ENCODE results near the gene NRP2. TPM values are rescaled to one million over a fixed set of nuclear protein-coding genes. Genes with fewer than 3 reads are reported as not detected.

The NRP2 gene
- total and polyA plus RNA-seq, 2 of the 13 experiments (the other 11 are each of a cell fraction or from before 2014, with no cell fraction given): 0.65 to 1.4 TPM

- in situ Hi-C loops (cut with HindIII; ENCODE audit: extremely low pct_ligation_motif_present, low pct_unique_long_range_greater_than_20kb) (no loop called here), intact Hi-C loops (cut with micrococcal nuclease; ENCODE audit: unreplicated experiment) (no loop called here)
- Histone ChIP-seq H3K79me2 (ENCODE audit: insufficient read depth, low read length) (no peaks in the 10 kb centered on the region), H3K27ac (ENCODE audit: extremely low read length, insufficient read depth, low read length) (no peak overlapping the region), H3K4me2 (ENCODE audit: low read depth, low read length) (no peak overlapping the region), H3K27me3 (ENCODE audit: control insufficient read depth in 1 of 2, insufficient read depth in 2 of 2, low read length in 2 of 2) (peaks cover 0 to 5% of the 10 kb centered on the region in 2 experiments; a peak in 1 of 5 replicates), H4K20me1 (ENCODE audit: insufficient read depth, low read length) (no peaks in the 10 kb centered on the region), H3K4me1 (ENCODE audit: insufficient read depth, low read length) (no peaks in the 10 kb centered on the region), H3K9me3 (ENCODE audit: low read length) (no peaks in the 10 kb centered on the region), H3K36me3 (replicated peaks in 1 of 2; ENCODE audit: control insufficient read depth in 1 of 2, insufficient read depth in 2 of 2, low read length in 2 of 2) (no peaks in the 10 kb centered on the region), H3K4me3 (replicated peaks in 1 of 3; ENCODE audit: insufficient read depth in 1 of 3, low read depth in 2 of 3, low read length in 3 of 3) (no peak overlapping the region), H3K9ac (ENCODE audit: insufficient read depth, low read depth, low read length) (no peak overlapping the region), H2AFZ (ENCODE audit: low read length) (no peak overlapping the region)
- FAIRE-seq: no peak
- CTCF ChIA-PET (ENCODE audit: low intra/inter-chr PET ratio, low total read pairs): no interaction called here
- DNase-seq (ENCODE audit: low spot score): no peak
- TF ChIP-seq SMAD9 (CRISPR knock-in tag; IDR thresholded peaks at IDR 0.05): no peak
- no peak for TF ChIP-seq SIX1 (CRISPR knock-in tag; IDR thresholded peaks at IDR 0.05; ENCODE audit: borderline replicate concordance)
- TF ChIP-seq ZNF280D (CRISPR knock-in tag; IDR thresholded peaks at IDR 0.05): no peak
- no TSS peak for BruUV-seq (replicated peaks)
- POLR2A ChIA-PET: no interaction called here
- ATAC-seq: no peak
- 27% methylated on average over 5 of the region's 5 CpGs for WGBS (ENCODE audit: low lambda C conversion rate)
Measured at GRCh38 chr2:205796805-205797313, 114.6 kb downstream of the NRP2 start.

- in situ Hi-C loops (cut with HindIII; ENCODE audit: extremely low pct_ligation_motif_present, low pct_unique_long_range_greater_than_20kb) (no loop called here), intact Hi-C loops (cut with micrococcal nuclease; ENCODE audit: unreplicated experiment) (no loop called here)
- no peak overlapping the region for H3K4me2 ChIP-seq (ENCODE audit: low read depth, low read length)
- POLR2A ChIA-PET: interaction anchor here (0.7 kb wide), 1 partner anchor 9 kb away, joined by 4 read pairs; no protein-coding TSS in a partner anchor
- H4K20me1 ChIP-seq (ENCODE audit: insufficient read depth, low read length): no peaks in the 10 kb centered on the region
- DNase-seq (ENCODE audit: low spot score): no peak
- peaks cover 0 to 7% of the 10 kb centered on the region in 2 experiments; a peak in 2 of 5 replicates for H3K27me3 ChIP-seq (ENCODE audit: control insufficient read depth in 1 of 2, insufficient read depth in 2 of 2, low read length in 2 of 2)
- no peaks in the 10 kb centered on the region for H3K79me2 ChIP-seq (ENCODE audit: insufficient read depth, low read length)
- H3K4me3 ChIP-seq (replicated peaks in 1 of 3; ENCODE audit: insufficient read depth in 1 of 3, low read depth in 2 of 3, low read length in 3 of 3): no peak overlapping the region
- no peak for ATAC-seq
- no peak overlapping the region for H3K27ac ChIP-seq (ENCODE audit: extremely low read length, insufficient read depth, low read length)
- 50% methylated on average over 4 of the region's 4 CpGs for WGBS (ENCODE audit: low lambda C conversion rate)
- FAIRE-seq: no peak
- no peaks in the 10 kb centered on the region for H3K4me1 ChIP-seq (ENCODE audit: insufficient read depth, low read length)
- CTCF ChIA-PET (ENCODE audit: low intra/inter-chr PET ratio, low total read pairs): no interaction called here
- no TSS peak for BruUV-seq (replicated peaks)
- H3K36me3 ChIP-seq (replicated peaks in 1 of 2; ENCODE audit: control insufficient read depth in 1 of 2, insufficient read depth in 2 of 2, low read length in 2 of 2): no peaks in the 10 kb centered on the region
- no peak overlapping the region for H2AFZ ChIP-seq (ENCODE audit: low read length)
- no peaks in the 10 kb centered on the region for H3K9me3 ChIP-seq (ENCODE audit: low read length)
- no peak overlapping the region for H3K9ac ChIP-seq (ENCODE audit: insufficient read depth, low read depth, low read length)
- no peak for TF ChIP-seq ZNF34 (CRISPR knock-in tag; IDR thresholded peaks at IDR 0.05; ENCODE audit: borderline replicate concordance)
- TF ChIP-seq, protein P1, sequence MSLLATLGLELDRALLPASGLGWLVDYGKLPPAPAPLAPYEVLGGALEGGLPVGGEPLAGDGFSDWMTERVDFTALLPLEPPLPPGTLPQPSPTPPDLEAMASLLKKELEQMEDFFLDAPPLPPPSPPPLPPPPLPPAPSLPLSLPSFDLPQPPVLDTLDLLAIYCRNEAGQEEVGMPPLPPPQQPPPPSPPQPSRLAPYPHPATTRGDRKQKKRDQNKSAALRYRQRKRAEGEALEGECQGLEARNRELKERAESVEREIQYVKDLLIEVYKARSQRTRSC (CRISPR knock-in tag; IDR thresholded peaks at IDR 0.05; ENCODE audit: low read depth): no peak
- TF ChIP-seq ADNP (CRISPR knock-in tag; IDR thresholded peaks at IDR 0.05): no peak
- TF ChIP-seq, protein P2, sequence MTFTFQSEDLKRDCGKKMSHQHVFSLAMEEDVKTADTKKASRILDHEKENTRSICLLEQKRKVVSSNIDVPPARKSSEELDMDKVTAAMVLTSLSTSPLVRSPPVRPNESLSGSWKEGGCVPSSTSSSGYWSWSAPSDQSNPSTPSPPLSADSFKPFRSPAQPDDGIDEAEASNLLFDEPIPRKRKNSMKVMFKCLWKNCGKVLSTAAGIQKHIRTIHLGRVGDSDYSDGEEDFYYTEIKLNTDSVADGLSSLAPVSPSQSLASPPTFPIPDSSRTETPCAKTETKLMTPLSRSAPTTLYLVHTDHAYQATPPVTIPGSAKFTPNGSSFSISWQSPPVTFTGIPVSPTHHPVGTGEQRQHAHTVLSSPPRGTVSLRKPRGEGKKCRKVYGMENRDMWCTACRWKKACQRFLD (CRISPR knock-in tag; IDR thresholded peaks at IDR 0.05; ENCODE audit: borderline replicate concordance): no peak
- no peak for TF ChIP-seq CREM (IDR thresholded peaks at IDR 0.05)
- no peak for TF ChIP-seq CREM (CRISPR knock-in tag; IDR thresholded peaks at IDR 0.05)
- no peak for TF ChIP-seq ELF4 (CRISPR knock-in tag; IDR thresholded peaks at IDR 0.05; ENCODE audit: borderline replicate concordance)
- TF ChIP-seq HOXD1 (CRISPR knock-in tag; IDR thresholded peaks at IDR 0.05): no peak
- no peak for TF ChIP-seq ZUFSP (CRISPR knock-in tag; IDR thresholded peaks at IDR 0.05; ENCODE audit: borderline replicate concordance)
Measured at GRCh38 chr2:205797866-205798265, 115.6 kb downstream of the NRP2 start.
